VCaP (cell line): ENCODE measurements around the gene PNMT.
A peak's percentile ranks its signal among the peaks of the same experiment; 100 is the strongest.
"Not testable (repeated sequence)": the region's sequence is repeated elsewhere in the genome, so short reads cannot be mapped to it uniquely, and the experiment has no call there.

Source experiments
- H3K27ac ChIP-seq: fragments of 450-650 bp; 2 replicates; pipeline ENCODE4 v1.5.1; 2017
- TF ChIP-seq, protein P1 (sequence below): fragments of 450-650 bp; conservative IDR thresholded peaks from 2 replicates; pipeline ENCODE4 v1.5.1; 2017; ENCODE audit warnings: mild to moderate bottlenecking, moderate library complexity

The PNMT gene

GRCh38 chr17:39706921-39707337 lies 38.7 kb downstream of the PNMT start:
- H3K27ac ChIP-seq: peak overlapping the region; percentile 94
- TF ChIP-seq, protein P1, sequence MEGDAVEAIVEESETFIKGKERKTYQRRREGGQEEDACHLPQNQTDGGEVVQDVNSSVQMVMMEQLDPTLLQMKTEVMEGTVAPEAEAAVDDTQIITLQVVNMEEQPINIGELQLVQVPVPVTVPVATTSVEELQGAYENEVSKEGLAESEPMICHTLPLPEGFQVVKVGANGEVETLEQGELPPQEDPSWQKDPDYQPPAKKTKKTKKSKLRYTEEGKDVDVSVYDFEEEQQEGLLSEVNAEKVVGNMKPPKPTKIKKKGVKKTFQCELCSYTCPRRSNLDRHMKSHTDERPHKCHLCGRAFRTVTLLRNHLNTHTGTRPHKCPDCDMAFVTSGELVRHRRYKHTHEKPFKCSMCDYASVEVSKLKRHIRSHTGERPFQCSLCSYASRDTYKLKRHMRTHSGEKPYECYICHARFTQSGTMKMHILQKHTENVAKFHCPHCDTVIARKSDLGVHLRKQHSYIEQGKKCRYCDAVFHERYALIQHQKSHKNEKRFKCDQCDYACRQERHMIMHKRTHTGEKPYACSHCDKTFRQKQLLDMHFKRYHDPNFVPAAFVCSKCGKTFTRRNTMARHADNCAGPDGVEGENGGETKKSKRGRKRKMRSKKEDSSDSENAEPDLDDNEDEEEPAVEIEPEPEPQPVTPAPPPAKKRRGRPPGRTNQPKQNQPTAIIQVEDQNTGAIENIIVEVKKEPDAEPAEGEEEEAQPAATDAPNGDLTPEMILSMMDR: no peak

- TF ChIP-seq, protein P1: no peak
- no peak overlapping the region for H3K27ac ChIP-seq
These were observed 41.2 kb downstream of the PNMT start for GRCh38 chr17:39709319-39709997.

DNA sequence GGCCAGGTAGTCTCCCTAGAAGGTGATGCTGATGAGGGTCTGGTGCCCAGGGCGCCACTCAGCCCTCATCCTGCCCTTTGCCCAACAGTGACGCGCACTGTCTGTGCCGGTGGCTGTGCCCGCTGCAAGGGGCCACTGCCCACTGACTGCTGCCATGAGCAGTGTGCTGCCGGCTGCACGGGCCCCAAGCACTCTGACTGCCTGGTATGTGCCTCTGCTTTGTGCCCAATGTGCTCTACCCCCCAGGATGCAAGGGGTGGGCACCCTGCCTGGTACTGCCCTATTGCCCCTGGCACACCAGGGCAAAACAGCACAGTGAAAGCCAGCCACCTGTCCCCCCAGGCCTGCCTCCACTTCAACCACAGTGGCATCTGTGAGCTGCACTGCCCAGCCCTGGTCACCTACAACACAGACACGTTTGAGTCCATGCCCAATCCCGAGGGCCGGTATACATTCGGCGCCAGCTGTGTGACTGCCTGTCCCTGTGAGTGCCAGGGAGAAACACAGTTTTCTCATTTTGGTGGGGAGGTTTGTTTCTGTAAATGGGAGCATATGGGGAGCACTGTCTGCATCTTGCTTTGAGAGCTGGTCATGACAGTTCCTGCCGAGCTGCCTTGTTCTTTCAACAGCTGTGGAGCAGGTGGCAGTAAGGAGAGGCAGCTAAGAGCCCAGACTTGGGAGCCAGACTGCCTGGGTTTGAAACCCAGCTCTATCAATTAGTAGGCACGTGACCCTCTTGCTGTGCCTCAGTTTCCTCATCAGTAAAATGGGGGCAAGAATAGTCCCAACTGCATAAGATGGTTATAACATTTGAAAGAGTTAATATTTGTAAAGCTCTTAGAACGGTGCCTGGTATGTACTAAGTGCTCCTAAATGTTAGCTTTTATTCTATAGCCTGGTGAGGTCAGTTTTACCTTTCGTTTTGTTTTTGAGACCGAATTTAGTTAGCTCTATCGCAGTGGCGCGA lies 42.0 kb downstream of the PNMT start:
- TF ChIP-seq, protein P1: no peak
- no peak overlapping the region for H3K27ac ChIP-seq

DNA sequence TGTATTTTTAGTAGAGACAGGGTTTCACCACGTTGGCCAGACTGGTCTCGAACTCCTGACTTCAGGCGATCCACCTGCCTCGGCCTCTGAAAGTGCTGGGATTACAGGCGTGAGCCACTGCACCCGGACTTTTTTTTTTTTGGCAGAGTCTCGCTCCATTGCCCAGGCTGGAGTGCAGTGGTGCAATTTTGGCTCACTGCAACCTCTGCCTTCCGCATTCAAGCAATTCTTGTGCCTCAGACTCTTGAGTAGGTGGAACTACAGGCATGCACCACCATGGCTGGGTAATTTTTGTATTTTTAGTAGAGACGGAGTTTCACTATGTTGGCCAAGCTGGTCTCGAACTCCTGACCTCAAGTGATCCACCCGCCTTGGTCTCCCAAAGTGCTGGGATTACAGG lies 42.8 kb downstream of the PNMT start:
- not testable (repeated sequence) for H3K27ac ChIP-seq

- no peak overlapping the region for H3K27ac ChIP-seq
- TF ChIP-seq, protein P1: no peak
These were observed 43.6 kb downstream of the PNMT start for GRCh38 chr17:39711851-39712250.

DNA sequence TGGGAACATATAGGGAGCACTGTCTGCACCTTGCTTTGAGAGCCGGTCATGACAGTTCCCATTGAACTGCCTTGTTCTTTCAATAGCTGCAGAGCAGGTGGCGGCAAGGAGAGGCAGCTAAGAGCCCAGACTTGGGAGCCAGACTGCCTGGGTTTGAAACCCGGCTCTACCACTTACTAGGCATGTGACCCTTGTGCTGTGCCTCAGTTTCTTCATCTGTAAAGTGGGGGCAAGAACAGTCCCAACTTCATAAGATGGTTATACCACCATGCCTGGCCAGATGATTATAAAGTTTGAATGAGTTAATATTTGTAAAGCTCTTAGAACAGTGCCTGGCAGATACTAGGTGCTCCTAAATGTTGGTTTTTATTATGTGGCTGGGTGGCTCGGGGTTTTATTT lies 46.0 kb downstream of the PNMT start:
- no peak overlapping the region for H3K27ac ChIP-seq
- TF ChIP-seq, protein P1: no peak

- TF ChIP-seq, protein P1: no peak
- no peak overlapping the region for H3K27ac ChIP-seq
These were observed 47.3 kb downstream of the PNMT start for GRCh38 chr17:39715375-39716072.
